Cardiac fibroblast (primary cell): Measurements from ENCODE around the gene RAB4B.

ENCODE experiments used
- DNase-seq, 2 donors: peaks; one replicate each; pipeline versions ENCODE4 v3.0.0 to v3.0.0-alpha.2; 2010; ENCODE audit warnings: low read depth in 2 of 2
- H3K4me3 ChIP-seq, 2 donors: replicated peaks in 1 of 2; 1 replicate in 1 of 2; 2 replicates in 1 of 2; pipeline ENCODE4 v1.5.1; 2011; ENCODE audit warnings: low read depth in 2 of 2, low read length in 2 of 2, mild to moderate bottlenecking in 2 of 2, moderate library complexity in 1 of 2
- CTCF ChIP-seq: IDR thresholded peaks from one replicate; pipeline ENCODE4 v1.5.1; 2011; ENCODE audit warnings: low read depth, mild to moderate bottlenecking, low read length, inconsistent platforms

The RAB4B gene

GRCh38 chr19:40739030-40739839, 38.8 kb upstream of the RAB4B start:
- TF ChIP-seq CTCF: no peak
- H3K4me3 ChIP-seq: no peak overlapping the region

DNA sequence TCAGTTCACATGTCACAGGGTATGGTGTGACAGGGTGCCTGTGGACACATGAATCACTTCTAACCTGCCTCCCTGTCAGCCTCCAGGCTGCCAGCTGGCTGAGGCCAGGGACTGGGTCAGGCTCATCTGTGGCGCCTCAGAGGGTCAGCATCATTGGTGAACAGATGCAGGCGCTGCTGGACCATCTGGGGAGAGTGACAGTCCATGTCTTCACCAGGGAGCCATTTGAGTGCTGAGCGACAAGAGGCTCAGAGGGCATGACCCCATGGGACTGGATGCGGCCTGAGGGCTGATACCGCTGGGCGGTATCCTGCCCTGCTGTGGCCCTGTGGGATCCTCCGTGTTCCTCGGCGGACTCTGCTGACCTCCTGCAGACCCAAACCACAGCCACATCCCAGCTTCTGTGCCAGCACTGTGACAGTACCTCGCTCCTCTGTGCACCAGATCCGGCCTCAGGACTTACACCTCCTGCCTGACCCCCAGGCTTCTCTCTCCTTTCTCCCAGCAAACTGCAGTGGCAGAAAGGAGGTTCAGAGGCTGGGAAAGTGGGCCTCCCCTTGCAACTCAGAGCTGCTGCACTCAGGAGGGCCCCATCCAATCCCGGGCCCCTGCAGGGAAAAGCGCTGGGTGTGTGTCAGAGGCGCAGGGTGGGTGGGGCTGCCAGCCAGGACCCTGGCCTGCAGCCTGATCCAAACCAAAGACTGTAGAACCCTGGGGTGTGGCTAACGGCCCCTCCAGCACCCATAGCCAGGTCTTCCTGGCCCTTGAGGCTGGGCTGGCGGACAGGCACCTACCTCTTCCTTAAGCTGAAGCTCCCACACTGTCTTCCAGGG, 38.0 kb upstream of the RAB4B start:
- H3K4me3 ChIP-seq: no peak overlapping the region
- no peak for DNase-seq
- no peak for TF ChIP-seq CTCF

More at GRCh38 chr19:40739030-40739839, 38.8 kb upstream of the RAB4B start:
- DNase-seq: no peak

- H3K4me3 ChIP-seq: no peak overlapping the region
- no peak for DNase-seq
- TF ChIP-seq CTCF: no peak
These were observed 37.3 kb upstream of the RAB4B start for GRCh38 chr19:40740747-40741146.

DNA sequence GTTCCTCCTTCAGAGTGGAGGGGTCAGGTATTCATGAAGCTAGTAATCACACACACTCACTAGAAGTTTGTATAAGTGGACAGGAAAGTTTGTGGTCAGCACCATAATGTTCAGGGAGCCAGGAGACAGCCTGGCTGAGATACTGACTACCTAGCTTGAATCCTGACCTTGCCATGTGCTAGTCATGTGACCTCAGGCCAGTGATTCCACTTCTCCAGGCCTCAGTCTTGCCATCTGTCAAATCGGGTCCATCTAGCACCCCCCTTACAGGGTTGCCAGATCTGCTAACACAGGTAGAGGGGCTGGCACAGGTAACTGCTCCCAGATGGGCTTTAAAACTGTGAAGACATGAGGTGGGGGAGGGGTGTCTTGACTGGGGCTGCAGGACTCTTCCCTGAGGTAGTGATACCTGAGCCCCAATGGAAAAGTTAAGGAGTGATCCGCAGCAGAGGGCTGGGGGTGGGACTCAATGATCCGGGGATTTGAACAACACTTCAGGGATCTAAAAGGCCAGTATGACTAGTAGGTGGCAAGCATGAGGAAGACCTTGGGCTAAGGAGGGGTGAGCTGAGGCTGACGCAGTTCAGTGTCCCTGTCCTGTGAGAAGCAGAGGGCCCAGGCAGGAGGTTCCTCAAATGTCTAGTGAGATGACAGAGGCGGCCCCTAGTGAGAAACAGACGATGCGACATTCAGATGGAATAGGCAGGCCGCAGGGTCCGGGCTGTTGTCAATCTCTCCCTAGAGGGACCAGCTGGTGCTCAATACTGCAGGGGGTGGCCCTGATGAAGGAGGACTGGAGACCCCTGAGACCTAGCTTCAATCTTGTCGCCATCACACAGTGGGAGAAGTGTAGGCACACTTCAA, 36.3 kb upstream of the RAB4B start:
- H3K4me3 ChIP-seq: no peak overlapping the region
- no peak for DNase-seq
- no peak for TF ChIP-seq CTCF

GRCh38 chr19:40742477-40742876, 35.6 kb upstream of the RAB4B start:
- no peak overlapping the region for H3K4me3 ChIP-seq
- no peak for TF ChIP-seq CTCF
- no peak for DNase-seq

GRCh38 chr19:40742886-40743285, 35.2 kb upstream of the RAB4B start:
- TF ChIP-seq CTCF: no peak
- DNase-seq: no peak
- H3K4me3 ChIP-seq: no peak overlapping the region
